Endothelial cell of umbilical vein (primary cell): Measurements from ENCODE around the gene CEMIP. TPM values are rescaled to one million over a fixed set of nuclear protein-coding genes. Genes with fewer than 3 reads are reported as not detected.

ENCODE experiments used
- BruUV-seq: library from RNA; stranded (reverse); fragments of 400-500 nt; replicated peaks from 2 replicates; lab custom pipeline; 2021; lab: Mats Ljungman, UMichigan
- CTCF ChIA-PET: fragments of 300-600, 350-600 bp; sonication (Branson Sonifier 250); formaldehyde crosslinking; loops from one replicate; lab custom pipeline; 2021; ENCODE audit warnings: antibody characterized with exemption, inconsistent platforms; lab: Charles Lee
- POLR2A ChIA-PET: fragments of 300-600, 350-600 bp; sonication (Branson Sonifier 250); formaldehyde crosslinking; loops from one replicate; lab custom pipeline; 2021; ENCODE audit warnings: antibody characterized with exemption, inconsistent platforms; lab: Charles Lee
- DNase-seq: peaks from one replicate; pipeline ENCODE4 v3.0.0-alpha.2; 2011; ENCODE audit warnings: low read depth, low spot score
- FAIRE-seq: peaks from 2 replicates; lab custom pipeline; 2011; peaks lifted over from hg19 to GRCh38; lab: Jason Lieb, UNC
- H2AFZ ChIP-seq: 2 replicates; pipeline ENCODE4 v1.6.0; 2012; ENCODE audit warnings: low read depth, low read length, control low read depth, inconsistent platforms
- H3K27ac ChIP-seq: 2 replicates; pipeline ENCODE4 v1.5.1; 2011; ENCODE audit warnings: low read depth, mild to moderate bottlenecking, control low read depth, low read length, moderate library complexity; ENCODE audit not compliant: insufficient read depth
- H3K27me3 ChIP-seq, 2 experiments: 2 replicates each; pipeline versions ENCODE4 v1.6.0 to v1.6.1; 2011; ENCODE audit warnings: low read length in 2 of 2, mixed read lengths in 1 of 2; ENCODE audit not compliant: control insufficient read depth in 2 of 2, insufficient read depth in 2 of 2
- H3K36me3 ChIP-seq, 2 experiments: 2 replicates in 1 of 2; 3 replicates in 1 of 2; pipeline ENCODE4 v1.5.1; 2011; ENCODE audit warnings: low read length in 2 of 2, mild to moderate bottlenecking in 1 of 2, moderate library complexity in 1 of 2; ENCODE audit not compliant: control insufficient read depth in 2 of 2, insufficient read depth in 2 of 2; ENCODE audit errors: extremely low read depth in 1 of 2
- H3K4me1 ChIP-seq: 3 replicates; pipeline ENCODE4 v1.5.1; 2011; ENCODE audit warnings: mild to moderate bottlenecking, low read length; ENCODE audit not compliant: control insufficient read depth, insufficient read depth; ENCODE audit errors: extremely low read depth
- H3K4me2 ChIP-seq: 2 replicates; pipeline ENCODE4 v1.6.1; 2011; ENCODE audit warnings: low read length, control low read depth, mixed read lengths; ENCODE audit not compliant: insufficient read depth
- H3K4me3 ChIP-seq, 3 experiments: fragments of 200-600 bp in 1 of 3; sonication (generic), shearing (Covaris generic) in 1 of 3; replicated peaks in 1 of 3; 2 replicates each; pipeline ENCODE4 v1.5.1; 2011 to 2016; ENCODE audit warnings: control low read depth in 3 of 3, low read length in 3 of 3, mild to moderate bottlenecking in 2 of 3, inconsistent platforms in 1 of 3, low read depth in 1 of 3, moderate library complexity in 1 of 3; ENCODE audit not compliant: insufficient read depth in 1 of 3
- H3K79me2 ChIP-seq: 2 replicates; pipeline ENCODE4 v1.6.0; 2012; ENCODE audit warnings: low read length, inconsistent platforms; ENCODE audit not compliant: control insufficient read depth, insufficient read depth
- H3K9ac ChIP-seq: replicated peaks from 2 replicates; pipeline ENCODE3; 2011; ENCODE audit warnings: low read length, control low read depth; ENCODE audit not compliant: insufficient read depth; ENCODE audit errors: extremely low read depth
- H3K9me1 ChIP-seq: replicated peaks from 3 replicates; pipeline ENCODE4 v1.6.0; 2011; ENCODE audit warnings: mild to moderate bottlenecking, low read length; ENCODE audit not compliant: control insufficient read depth, insufficient read depth; ENCODE audit errors: extremely low read depth
- H3K9me3 ChIP-seq: replicated peaks from 2 replicates; pipeline ENCODE4 v1.5.1; 2012; ENCODE audit warnings: low read length, inconsistent platforms; ENCODE audit not compliant: control insufficient read depth, insufficient read depth
- H4K20me1 ChIP-seq: replicated peaks from 2 replicates; pipeline ENCODE3; 2011; ENCODE audit warnings: mild to moderate bottlenecking, low read length; ENCODE audit not compliant: control insufficient read depth, insufficient read depth; ENCODE audit errors: extremely low read depth
- CTCF ChIP-seq, 2 donors: IDR thresholded peaks; 1 replicate in 1 of 2; 2 replicates in 1 of 2; pipeline ENCODE4 v1.5.1; 2011; ENCODE audit warnings: low read length in 2 of 2, mild to moderate bottlenecking in 2 of 2, moderate library complexity in 2 of 2, control low read depth in 1 of 2, inconsistent platforms in 1 of 2, low read depth in 1 of 2; ENCODE audit not compliant: insufficient read depth in 1 of 2; ENCODE audit errors: extremely low read depth in 1 of 2
- EZH2 ChIP-seq: IDR thresholded peaks from 2 replicates; pipeline ENCODE4 v1.6.1; 2012; ENCODE audit warnings: borderline replicate concordance, low read depth, mild to moderate bottlenecking, moderate library complexity, low read length, inconsistent platforms; ENCODE audit not compliant: severe bottlenecking
- FOS ChIP-seq: IDR thresholded peaks from 2 replicates; pipeline ENCODE4 v1.6.1; 2011; ENCODE audit warnings: mild to moderate bottlenecking, low read length, moderate library complexity, borderline replicate concordance; ENCODE audit not compliant: insufficient read depth
- GATA2 ChIP-seq: IDR thresholded peaks from 2 replicates; pipeline ENCODE4 v1.7.0; 2011; ENCODE audit warnings: low read depth, mild to moderate bottlenecking, moderate library complexity, mixed read lengths, low read length; ENCODE audit not compliant: insufficient read length, insufficient read depth
- JUN ChIP-seq: IDR thresholded peaks from 2 replicates; pipeline ENCODE4 v1.6.1; 2011; ENCODE audit warnings: borderline replicate concordance, low read depth; ENCODE audit not compliant: insufficient read length, insufficient read depth
- MAX ChIP-seq: IDR thresholded peaks from 2 replicates; pipeline ENCODE4 v1.6.1; 2011; ENCODE audit not compliant: insufficient read depth, insufficient read length
- MYC ChIP-seq: IDR thresholded peaks from one replicate; pipeline ENCODE4 v1.6.1; 2011; ENCODE audit warnings: mild to moderate bottlenecking, low read depth, low read length
- POLR2A ChIP-seq: IDR thresholded peaks from 2 replicates; pipeline ENCODE4 v1.6.1; 2012; ENCODE audit warnings: low read depth, mild to moderate bottlenecking, control low read depth, low read length
- POLR2AphosphoS5 ChIP-seq: IDR thresholded peaks from 2 replicates; pipeline ENCODE4 v1.6.1; 2012; ENCODE audit warnings: low read depth, mild to moderate bottlenecking, control low read depth, low read length, moderate library complexity; ENCODE audit not compliant: insufficient read depth
- dilution Hi-C: fragments of 300-500 bp; cut with MboI; formaldehyde crosslinking; loops from one replicate; pipeline ENCODE4 v1.15.0; 2019; ENCODE audit warnings: low sequenced_read_pairs; ENCODE audit not compliant: extremely low pct_ligation_motif_present
- intact Hi-C: fragments of 100-400 bp; cut with micrococcal nuclease; formaldehyde crosslinking; loops from one replicate; pipeline ENCODE4 v1.10.0; 2022
- polyA plus RNA-seq, 4 experiments: library from polyadenylated mRNA; depleted of rRNA in 3 of 4; stranded (reverse) in 3 of 4; unstranded in 1 of 4; fragments of >200 nt; gene quantifications; 2 replicates each; pipeline versions ENCODE4 v1.2.1 to v1.2.3, GENCODE V29; 2011 to 2012; ENCODE audit warnings: missing spikeins in 1 of 4
- total RNA-seq: library from RNA; stranded (reverse); gene quantifications from 2 replicates; pipeline ENCODE4 v1.2.3, GENCODE V29; 2021

Gene CEMIP
- total and polyA plus RNA-seq, 2 donors (not counting 3 experiments of a cell fraction or from before 2014, with no cell fraction given) = 0.01 TPM; not detected in 1

- Histone ChIP-seq H3K79me2 (peaks cover 27% of the 10 kb centered on the region), H3K27me3 (no peaks in the 10 kb centered on the region), H3K27ac (no peak overlapping the region), H3K36me3 (no peaks in the 10 kb centered on the region), H2AFZ (no peak overlapping the region), H3K4me3 (no peak overlapping the region), H3K9ac (no peak overlapping the region), H3K9me3 (no peaks in the 10 kb centered on the region), H3K9me1 (no peaks in the 10 kb centered on the region), H3K4me2 (no peak overlapping the region), H4K20me1 (no peaks in the 10 kb centered on the region), H3K4me1 (peaks cover 16% of the 10 kb centered on the region)
- intact Hi-C loops (loop anchor here (10.0 kb wide), 1 partner anchor 1147 kb away; no protein-coding TSS in a partner anchor), dilution Hi-C loops (no loop called here)
- TF ChIP-seq MYC (no peak), MAX (no peak), JUN (no peak), CTCF (IDR thresholded peaks at IDR 0.05; ENCODE audit: extremely low read depth in 1 of 2, insufficient read depth in 1 of 2, low read depth in 1 of 2, low read length in 2 of 2) (no peak), GATA2 (no peak), POLR2A (no peak), POLR2AphosphoS5 (no peak), EZH2 (no peak), FOS (no peak)
- DNase-seq = no peak
- ChIA-PET CTCF (interaction anchor here (1.3 to 8.6 kb wide), 3 partner anchors 21 to 268 kb away, joined by 3 to 114 read pairs (median 52); no protein-coding TSS in a partner anchor), POLR2A (no interaction called here)
- BruUV-seq = no TSS peak
- FAIRE-seq = no peak
Measured at GRCh38 chr15:80998251-80998650, 219.1 kb downstream of the CEMIP start.
